22Rv1 (cell line): Measurements from ENCODE around the gene SSR2.

ENCODE experiments used
- ZFX ChIP-seq: fragments of 450-650 bp; IDR thresholded peaks from 2 replicates; pipeline ENCODE4 v1.6.1; 2017; ENCODE audit warnings: antibody characterized with exemption, borderline replicate concordance
- TF ChIP-seq, protein P1 (sequence below): fragments of 450-650 bp; IDR thresholded peaks from 2 replicates; pipeline ENCODE4 v1.5.1; 2017; ENCODE audit warnings: mild to moderate bottlenecking

DNA sequence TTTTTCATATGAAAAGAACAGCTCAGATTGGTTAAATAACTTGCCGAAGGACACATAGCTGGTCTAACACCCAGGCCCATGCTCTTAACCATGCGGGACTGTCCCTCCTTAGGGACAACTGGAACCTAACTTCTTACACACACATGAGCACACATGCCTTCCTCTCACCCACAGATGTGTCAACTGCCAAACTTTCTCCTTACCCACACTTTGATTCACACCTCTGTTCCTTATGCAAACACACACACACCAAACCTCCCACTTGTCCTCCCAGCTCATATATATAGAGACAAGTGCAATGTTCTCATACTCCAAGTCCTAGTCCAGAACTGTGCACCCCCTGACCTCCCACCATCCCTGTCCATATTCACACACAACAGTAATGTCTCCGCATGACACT is 44.5 kb upstream of the SSR2 start:
- TF ChIP-seq, protein P1, sequence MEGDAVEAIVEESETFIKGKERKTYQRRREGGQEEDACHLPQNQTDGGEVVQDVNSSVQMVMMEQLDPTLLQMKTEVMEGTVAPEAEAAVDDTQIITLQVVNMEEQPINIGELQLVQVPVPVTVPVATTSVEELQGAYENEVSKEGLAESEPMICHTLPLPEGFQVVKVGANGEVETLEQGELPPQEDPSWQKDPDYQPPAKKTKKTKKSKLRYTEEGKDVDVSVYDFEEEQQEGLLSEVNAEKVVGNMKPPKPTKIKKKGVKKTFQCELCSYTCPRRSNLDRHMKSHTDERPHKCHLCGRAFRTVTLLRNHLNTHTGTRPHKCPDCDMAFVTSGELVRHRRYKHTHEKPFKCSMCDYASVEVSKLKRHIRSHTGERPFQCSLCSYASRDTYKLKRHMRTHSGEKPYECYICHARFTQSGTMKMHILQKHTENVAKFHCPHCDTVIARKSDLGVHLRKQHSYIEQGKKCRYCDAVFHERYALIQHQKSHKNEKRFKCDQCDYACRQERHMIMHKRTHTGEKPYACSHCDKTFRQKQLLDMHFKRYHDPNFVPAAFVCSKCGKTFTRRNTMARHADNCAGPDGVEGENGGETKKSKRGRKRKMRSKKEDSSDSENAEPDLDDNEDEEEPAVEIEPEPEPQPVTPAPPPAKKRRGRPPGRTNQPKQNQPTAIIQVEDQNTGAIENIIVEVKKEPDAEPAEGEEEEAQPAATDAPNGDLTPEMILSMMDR: no peak
- no peak for TF ChIP-seq ZFX
